ENCODE results near the gene GPC5. TPM values are rescaled to one million over a fixed set of nuclear protein-coding genes. Genes with fewer than 3 reads are reported as not detected.

Gene GPC5
- total RNA-seq, 3 donors from 2014 or later = 0.51 to 1.2 TPM; not detected in 1

DNA sequence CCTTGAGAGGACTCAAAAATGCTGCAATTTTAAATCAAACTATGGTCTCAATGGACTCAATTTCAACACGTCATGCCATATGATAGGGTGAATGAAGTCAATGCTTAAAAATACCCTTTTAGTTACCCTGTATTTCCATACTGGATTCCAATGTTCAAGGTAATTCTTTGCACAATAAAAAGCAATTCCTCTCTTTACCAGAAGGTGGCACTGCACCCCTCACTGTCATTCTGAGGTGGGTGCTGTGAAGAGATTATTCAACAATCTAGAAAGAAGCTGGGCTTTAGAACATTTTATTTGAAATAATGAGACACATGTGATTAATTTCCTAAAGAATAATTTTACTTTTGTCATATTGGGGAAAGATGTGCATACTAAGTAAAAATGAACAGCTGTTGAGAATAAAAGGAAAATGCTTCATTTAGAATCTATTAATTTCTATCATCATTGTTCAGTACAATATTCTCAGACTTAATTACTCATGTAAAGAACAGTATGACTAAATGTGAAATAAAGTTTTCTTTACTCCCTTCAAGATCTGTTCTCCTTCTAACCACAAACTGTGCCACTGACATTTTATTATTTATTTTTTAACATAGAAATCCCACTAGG is 789.1 kb downstream of the GPC5 start:
- Histone ChIP-seq H3K4me3 (no peak overlapping the region), H3K4me1 (ENCODE audit: low read depth) (no peaks in the 10 kb centered on the region), H3K36me3 (ENCODE audit: low read depth) (no peaks in the 10 kb centered on the region), H3K9me3 (no peaks in the 10 kb centered on the region)
- DNase-seq = peak in 1 of 3 donors; percentile 63
- TF ChIP-seq, protein P1, sequence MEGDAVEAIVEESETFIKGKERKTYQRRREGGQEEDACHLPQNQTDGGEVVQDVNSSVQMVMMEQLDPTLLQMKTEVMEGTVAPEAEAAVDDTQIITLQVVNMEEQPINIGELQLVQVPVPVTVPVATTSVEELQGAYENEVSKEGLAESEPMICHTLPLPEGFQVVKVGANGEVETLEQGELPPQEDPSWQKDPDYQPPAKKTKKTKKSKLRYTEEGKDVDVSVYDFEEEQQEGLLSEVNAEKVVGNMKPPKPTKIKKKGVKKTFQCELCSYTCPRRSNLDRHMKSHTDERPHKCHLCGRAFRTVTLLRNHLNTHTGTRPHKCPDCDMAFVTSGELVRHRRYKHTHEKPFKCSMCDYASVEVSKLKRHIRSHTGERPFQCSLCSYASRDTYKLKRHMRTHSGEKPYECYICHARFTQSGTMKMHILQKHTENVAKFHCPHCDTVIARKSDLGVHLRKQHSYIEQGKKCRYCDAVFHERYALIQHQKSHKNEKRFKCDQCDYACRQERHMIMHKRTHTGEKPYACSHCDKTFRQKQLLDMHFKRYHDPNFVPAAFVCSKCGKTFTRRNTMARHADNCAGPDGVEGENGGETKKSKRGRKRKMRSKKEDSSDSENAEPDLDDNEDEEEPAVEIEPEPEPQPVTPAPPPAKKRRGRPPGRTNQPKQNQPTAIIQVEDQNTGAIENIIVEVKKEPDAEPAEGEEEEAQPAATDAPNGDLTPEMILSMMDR (IDR thresholded peaks at IDR 0.05) = peak; percentile 61
- peak; percentile 63 for ATAC-seq
- intact Hi-C loops (cut with DNase I, micrococcal nuclease) = no loop called here

DNA sequence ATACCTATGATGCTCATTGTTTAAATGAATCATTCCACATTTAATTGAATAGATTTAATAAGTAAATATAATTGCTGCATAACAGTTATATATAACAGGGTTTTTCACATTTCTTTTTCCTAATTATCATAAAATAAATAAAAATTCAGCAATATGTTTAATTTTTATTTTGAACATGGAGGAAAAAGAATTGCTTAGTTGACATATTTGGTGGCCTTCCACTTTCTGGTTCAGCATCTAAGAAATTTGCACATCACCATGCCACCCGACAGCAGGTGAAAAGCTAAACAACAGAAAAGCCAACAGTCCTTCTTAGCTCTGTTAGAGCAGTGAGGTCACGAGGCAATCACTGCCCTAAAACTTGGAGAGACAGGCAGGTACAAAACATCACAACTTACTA is 790.2 kb downstream of the GPC5 start:
- no peaks in the 10 kb centered on the region for H3K9me3 ChIP-seq
- H3K4me1 ChIP-seq (ENCODE audit: low read depth) = peaks cover 4% of the 10 kb centered on the region
- intact Hi-C loops (cut with DNase I, micrococcal nuclease) = no loop called here
- TF ChIP-seq, protein P1 (IDR thresholded peaks at IDR 0.05) = no peak
- no peaks in the 10 kb centered on the region for H3K36me3 ChIP-seq (ENCODE audit: low read depth)
- H3K4me3 ChIP-seq = no peak overlapping the region
- ATAC-seq = no peak
- DNase-seq = no peak

DNA sequence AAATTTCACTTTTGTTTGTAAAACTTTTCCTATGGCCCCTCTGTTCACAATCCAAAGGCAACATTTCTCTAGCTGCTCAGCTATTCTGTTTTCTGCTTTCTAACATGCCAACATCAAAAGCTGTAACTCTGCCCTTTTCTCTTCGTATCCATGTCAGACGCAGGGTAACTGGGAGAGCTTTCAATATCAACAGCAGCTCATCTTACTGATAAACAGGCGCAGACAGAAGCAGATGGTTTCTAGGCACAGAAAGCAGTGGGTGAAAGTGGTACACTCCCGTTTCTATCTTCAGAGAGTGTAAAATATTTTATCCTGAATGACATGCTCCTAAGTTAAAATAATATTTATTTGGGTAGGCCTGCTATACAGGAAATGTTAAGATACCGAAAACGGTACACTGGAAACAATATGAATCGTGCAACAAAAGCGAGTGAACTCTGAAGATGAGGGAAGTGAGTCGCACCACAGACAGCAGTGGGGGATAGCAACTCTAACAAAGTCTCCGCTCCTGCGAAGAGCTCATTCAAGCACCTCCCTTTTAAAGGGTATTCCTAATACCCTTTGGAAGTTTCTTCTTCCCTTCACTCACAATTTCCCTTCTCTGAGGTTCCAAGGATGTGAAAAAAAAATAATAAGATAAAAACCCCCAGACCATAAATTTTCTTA is 798.3 kb downstream of the GPC5 start:
- ATAC-seq (no peak), DNase-seq (no peak)
- TF ChIP-seq, protein P1 (IDR thresholded peaks at IDR 0.05) = no peak
- Histone ChIP-seq H3K36me3 (ENCODE audit: low read depth) (no peaks in the 10 kb centered on the region), H3K4me1 (ENCODE audit: low read depth) (peaks cover 5% of the 10 kb centered on the region), H3K4me3 (no peak overlapping the region), H3K9me3 (no peaks in the 10 kb centered on the region)
- intact Hi-C loops (cut with DNase I, micrococcal nuclease) = no loop called here

DNA sequence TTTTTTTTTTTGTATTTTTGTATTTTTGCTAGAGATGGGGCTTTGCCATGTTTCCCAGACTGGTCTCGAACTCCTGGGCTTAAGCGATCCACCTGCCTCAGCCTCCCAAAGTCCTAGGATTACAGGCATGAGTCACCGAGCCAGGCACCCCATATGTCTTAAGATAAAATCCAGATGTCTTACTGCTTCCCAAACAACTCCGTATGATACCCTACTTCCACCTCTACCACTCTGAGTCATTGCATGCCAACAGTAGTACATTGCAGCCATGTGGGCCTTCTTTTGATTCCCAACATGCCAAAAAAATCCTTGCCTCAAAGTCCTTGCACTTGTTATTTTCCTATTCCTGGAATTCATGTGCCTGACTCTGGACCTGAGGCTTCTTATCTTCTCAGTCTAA is 799.2 kb downstream of the GPC5 start:
- ATAC-seq (no peak), DNase-seq (no peak)
- H3K9me3 ChIP-seq = no peaks in the 10 kb centered on the region
- TF ChIP-seq, protein P1 (IDR thresholded peaks at IDR 0.05) = no peak
- H3K4me3 ChIP-seq = no peak overlapping the region
- H3K4me1 ChIP-seq (ENCODE audit: low read depth) = peaks cover 5% of the 10 kb centered on the region
- no peaks in the 10 kb centered on the region for H3K36me3 ChIP-seq (ENCODE audit: low read depth)
- intact Hi-C loops (cut with DNase I, micrococcal nuclease) = no loop called here

DNA sequence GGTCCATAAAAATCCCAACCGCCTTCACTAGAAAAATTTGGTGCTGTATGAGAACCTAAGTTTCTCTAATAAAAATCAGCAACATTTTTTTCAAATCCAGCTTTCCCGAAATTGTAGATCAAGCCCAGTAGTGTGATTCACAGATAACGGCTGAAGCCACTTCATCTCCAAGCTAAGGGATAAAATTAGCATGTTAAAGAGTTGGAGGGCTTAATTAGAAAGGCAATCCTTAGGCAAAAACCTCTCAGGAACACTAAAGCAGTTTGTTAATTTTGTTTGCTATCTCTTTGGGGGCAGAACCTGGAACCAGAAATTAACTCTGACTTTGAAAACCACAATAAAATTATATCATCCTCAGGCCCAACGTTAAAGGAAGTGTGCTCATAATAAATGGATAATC is 820.2 kb downstream of the GPC5 start:
- ATAC-seq (no peak), DNase-seq (no peak)
- no peaks in the 10 kb centered on the region for H3K36me3 ChIP-seq (ENCODE audit: low read depth)
- peaks cover 12% of the 10 kb centered on the region for H3K4me1 ChIP-seq (ENCODE audit: low read depth)
- TF ChIP-seq, protein P1 (IDR thresholded peaks at IDR 0.05) = no peak
- intact Hi-C loops (cut with DNase I, micrococcal nuclease) = no loop called here
- no peak overlapping the region for H3K4me3 ChIP-seq
- no peaks in the 10 kb centered on the region for H3K9me3 ChIP-seq

Data from mucosa of descending colon (tissue), 3 donors.